HG03196 (cell line): ENCODE data around the gene NOBOX.
A peak's percentile ranks its signal among the peaks of the same experiment; 100 is the strongest.
"Not testable (repeated sequence)": the region's sequence is repeated elsewhere in the genome, so short reads cannot be mapped to it uniquely, and the experiment has no call there.

ENCODE experiments used
- ATAC-seq: cut with Tn5 transposase; IDR thresholded peaks from one replicate; pipeline ENCODE4 v1.9.1; 2021; ENCODE audit not compliant: unreplicated experiment

Gene NOBOX

DNA sequence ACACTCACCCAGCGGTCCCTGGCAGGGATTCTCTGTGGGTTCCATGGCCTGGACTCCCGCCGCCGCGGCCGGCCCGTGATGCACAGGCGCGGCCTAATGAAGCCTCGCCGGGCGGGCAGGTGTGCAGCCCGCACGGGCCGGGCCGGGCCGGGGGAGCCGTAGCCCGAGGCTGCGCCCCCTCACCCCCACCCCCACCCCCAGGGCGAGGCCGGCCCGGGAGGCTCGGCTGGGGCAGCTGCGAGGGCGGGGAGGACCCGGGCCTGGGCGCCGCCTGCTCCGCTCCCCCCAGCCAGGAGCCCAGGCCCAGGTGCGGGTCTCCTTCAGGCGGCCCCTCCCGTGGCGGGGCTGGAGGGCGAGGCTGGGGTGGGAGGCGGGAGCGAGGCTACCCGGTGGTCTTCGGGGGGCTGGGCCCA lies at the start of gene NOBOX:
Gene NOBOX, minus strand, starts transcription at position 45 of the 413 bp plus-strand sequence.
- ATAC-seq = no peak

DNA sequence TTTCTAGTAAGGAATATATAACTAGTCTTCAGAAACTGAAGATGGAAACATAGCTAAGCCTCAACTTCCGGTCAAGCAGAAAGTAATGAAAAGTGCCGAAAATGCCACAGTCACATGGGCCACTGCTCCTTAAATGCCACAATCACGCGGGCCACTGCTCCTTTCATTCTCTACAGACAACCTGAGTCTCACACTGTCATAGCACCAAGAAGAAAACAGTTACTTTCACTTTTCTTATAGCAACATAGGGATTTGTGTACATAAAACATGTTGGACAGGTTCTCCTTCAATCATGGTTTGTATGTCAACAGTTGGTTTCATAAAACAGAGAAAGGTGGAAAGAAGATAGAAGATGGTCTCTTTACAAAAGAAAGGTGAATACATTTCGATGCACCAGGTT lies 48.6 kb upstream of the NOBOX start:
- ATAC-seq = peak; percentile 70

GRCh38 chr7:144445590-144445989 lies 42.1 kb upstream of the NOBOX start:
- ATAC-seq = no peak

DNA sequence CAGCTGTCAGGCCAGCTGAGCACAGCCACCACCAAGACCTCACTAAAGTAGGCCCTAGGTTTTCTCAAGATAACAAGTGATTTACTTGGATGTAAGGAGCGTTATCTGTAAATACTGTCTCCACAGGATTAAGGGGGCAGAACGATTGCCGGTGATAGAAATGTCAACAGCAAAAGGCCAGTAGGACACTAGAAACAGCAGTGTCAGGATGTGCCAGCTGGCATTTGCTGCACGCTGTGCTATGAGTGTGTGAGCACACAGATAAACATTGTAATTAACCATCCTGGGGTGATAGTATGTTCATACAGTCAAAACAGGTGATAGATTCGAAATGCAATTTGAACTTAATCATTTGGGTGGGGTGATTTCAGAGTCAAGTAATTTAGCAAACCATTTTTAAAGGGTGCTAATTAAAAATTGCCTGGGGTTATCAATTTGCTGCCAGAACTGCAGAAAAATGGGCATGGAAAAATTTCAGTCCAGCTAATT lies 36.3 kb upstream of the NOBOX start:
- ATAC-seq = no peak

- ATAC-seq = no peak
Measured at GRCh38 chr7:144438759-144439158, 35.3 kb upstream of the NOBOX start.

DNA sequence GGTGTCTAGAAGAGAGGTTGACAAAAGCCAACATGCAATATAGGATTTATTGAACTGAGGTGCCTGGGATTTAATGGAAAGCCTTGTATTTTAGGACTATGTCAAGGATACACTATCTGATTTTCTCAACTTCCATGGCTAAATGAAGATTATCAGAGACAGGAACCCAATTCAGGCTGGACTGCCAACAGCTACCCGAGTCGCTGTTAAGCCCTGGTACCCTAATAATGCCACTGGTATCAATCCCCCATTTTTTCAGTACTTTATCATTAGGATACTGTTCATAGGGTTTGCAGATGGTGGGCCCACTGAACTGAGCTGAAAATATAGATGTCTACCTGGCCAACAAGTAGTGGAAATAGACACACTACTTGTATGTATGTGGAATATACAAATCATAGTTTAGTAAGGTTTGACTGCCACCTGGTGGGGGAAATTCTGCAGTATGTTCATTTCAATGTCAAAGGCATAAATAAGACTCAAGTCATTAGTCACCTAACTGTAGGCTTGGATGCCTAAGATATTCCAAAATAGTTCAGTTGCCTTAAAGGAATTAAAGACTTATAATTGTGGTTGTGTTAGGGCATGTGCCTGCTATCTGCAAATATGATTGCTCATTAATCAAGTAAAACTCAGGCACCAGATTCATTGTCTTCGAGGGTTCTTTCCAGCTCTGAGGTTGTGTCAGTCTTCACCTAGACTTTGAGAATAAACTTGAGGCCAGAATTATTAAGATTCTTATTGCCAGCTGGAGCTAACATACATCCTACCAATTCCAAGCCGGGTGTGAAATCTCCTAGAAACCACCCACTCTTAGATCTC lies 34.1 kb upstream of the NOBOX start:
- peak; percentile 57 for ATAC-seq

DNA sequence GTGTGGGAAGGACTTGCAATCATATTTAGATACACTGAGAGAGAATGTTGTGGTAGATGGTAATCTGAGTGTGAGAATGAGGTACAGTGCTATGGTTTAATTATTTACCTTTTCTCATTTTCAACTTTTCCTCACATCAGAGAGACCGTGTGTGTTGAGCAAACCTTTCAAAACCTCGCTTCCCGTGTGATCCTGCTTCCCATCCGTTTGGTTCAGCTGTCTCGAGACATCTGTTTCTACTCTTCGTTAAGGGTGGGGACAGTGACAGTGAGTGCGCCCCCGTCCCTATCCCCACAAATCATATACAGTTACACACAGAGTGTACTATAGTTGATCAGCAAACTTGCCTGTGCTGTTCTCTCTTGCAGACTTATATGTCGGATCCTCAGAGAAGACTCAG lies 33.0 kb upstream of the NOBOX start:
- ATAC-seq = no peak

GRCh38 chr7:144428431-144428830 lies 24.9 kb upstream of the NOBOX start:
- no peak for ATAC-seq

DNA sequence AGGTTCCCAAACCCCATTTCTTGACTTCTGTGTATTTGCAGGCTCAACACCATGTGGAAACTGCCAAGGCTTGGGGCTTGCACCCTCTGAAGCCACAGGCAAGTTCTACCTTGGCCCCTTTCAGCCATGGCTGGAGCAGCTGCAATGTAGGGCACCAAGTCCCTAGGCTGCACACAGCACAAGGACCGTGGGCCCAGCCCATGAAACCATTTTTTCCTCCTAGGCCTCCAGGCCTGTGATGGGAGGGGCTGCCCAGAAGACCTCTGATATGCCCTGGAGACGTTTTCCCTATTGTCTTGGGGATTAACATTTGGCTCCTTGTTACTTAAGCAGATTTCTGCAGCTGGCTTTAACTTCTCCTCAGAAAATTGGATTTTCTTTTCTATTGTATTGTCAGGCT lies 24.0 kb upstream of the NOBOX start:
- ATAC-seq = not testable (repeated sequence)

DNA sequence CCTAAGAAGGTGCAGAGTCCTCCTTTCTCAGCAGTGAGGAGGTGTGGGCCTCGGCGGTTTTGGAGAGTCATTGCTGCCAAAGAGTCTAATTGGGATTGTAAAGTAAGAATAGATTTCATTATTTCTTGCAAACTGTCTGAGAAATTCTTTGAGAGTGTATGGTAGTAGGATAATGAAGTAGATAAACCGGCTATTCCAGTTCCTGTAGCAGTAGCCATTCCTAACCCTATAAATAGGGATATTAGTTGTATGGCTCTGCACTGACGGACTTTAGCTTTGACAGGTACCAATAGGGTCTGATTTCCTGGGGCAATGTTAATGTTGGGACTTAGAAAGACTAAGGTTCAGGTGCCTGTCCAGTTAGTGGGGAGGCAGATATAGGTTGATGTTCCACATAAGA lies 15.4 kb upstream of the NOBOX start:
- ATAC-seq = not testable (repeated sequence)

GRCh38 chr7:144416341-144416740 lies 12.8 kb upstream of the NOBOX start:
- no peak for ATAC-seq

DNA sequence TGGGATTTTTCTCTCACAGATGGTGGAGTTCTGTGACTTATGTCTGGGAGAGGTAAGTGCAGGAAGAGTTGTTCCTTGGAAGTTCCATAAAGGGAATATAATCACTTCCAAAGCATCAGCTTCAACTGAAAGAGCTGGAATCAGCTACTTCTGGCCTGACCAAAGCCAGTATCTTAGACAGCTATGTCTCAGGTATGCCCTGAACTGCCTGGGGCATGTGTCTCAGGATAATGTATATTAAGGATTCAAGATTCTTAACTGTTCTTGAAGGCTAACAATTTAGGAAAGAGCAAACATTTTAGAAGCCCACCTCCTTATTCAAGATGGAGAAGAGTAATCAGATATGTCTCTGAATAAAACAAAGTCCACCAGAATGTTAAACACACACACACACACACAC lies 12.4 kb upstream of the NOBOX start:
- ATAC-seq = no peak

DNA sequence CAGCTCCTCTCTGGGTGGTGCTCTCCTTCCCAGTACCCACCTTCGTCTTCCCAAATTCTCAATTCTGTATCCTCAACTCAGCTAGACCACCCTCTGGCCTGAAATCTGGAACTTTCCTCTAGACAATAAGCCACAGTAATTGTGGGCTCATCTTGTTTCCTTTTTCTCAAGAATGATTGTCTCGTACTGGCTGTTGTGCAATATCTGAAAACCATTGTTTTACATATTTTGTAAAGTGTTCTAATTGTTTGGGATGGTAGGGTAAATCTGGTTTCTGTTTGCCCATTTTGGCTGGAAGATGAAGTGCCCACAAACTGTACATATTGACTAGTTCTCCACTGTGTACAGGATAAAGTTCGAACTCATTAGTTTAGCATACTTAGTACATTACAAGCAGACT lies 11.3 kb upstream of the NOBOX start:
- ATAC-seq = no peak

- ATAC-seq = no peak
Measured at GRCh38 chr7:144410441-144410840, 6.9 kb upstream of the NOBOX start.

DNA sequence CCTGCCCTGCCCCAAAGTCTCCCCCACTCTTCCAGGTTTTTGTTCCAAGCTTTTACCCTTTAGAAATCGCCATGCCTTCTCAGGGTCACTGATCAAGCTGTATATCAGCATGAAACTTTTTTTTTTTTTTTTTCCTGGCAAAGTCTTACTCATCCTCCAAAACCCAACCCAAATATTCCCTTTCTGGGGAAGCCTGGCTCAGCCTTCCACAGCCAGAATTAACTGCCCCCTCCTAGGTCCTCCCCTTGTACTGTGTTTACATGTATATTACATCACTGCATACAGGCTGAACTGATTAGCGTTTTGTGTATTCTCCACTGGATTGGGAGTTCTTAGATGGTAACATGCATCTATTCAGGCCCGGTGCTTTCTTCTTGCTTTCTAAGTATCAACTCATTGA lies 4.6 kb upstream of the NOBOX start:
- no peak for ATAC-seq

GRCh38 chr7:144407266-144407931 lies 3.9 kb upstream of the NOBOX start:
- ATAC-seq = no peak

GRCh38 chr7:144404946-144405345 lies 1.5 kb upstream of the NOBOX start:
- ATAC-seq = no peak

GRCh38 chr7:144403102-144403501 lies 391 bp downstream of the NOBOX start:
- ATAC-seq = no peak

- ATAC-seq = no peak
Measured at GRCh38 chr7:144401490-144401889, 2.0 kb downstream of the NOBOX start.

GRCh38 chr7:144399946-144400345 lies 3.5 kb downstream of the NOBOX start:
- ATAC-seq = no peak

DNA sequence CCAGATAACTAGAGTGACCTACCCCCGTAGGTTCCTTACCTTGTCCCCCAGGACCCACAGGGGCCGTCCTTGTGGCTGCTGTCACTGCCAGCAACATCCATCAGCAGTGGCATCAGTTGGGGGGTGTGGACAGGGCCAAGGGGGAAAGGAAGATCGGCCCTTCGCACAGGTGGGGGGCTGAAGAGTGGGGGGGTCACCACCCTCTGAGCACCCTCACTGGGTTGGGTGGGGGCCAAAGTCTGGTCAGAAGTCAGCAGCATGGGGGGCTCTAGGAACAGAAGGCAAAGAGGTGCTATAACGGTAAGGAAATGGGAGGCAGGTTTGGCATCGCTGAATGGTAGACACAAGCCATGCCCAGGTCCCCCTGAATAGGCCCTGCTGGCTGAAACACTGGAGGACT lies 4.6 kb downstream of the NOBOX start:
- no peak for ATAC-seq

- ATAC-seq = no peak
Measured at GRCh38 chr7:144398291-144398690, 5.2 kb downstream of the NOBOX start.
